ENCODE data around the gene AVPI1.
"Not testable (repeated sequence)": the region's sequence is repeated elsewhere in the genome, so short reads cannot be mapped to it uniquely, and the experiment has no call there.

Gene AVPI1

GRCh38 chr10:97682042-97682441, 5.0 kb downstream of the AVPI1 start:
- no peak for DNase-seq

GRCh38 chr10:97679594-97679993, 7.4 kb downstream of the AVPI1 start:
- no peak for DNase-seq

GRCh38 chr10:97676770-97677581, 10.1 kb downstream of the AVPI1 start:
- DNase-seq: no peak

- DNase-seq: no peak
These were observed 11.8 kb downstream of the AVPI1 start for GRCh38 chr10:97675222-97675621.

GRCh38 chr10:97673736-97674525, 13.1 kb downstream of the AVPI1 start:
- DNase-seq: no peak

GRCh38 chr10:97669571-97669970, 17.5 kb downstream of the AVPI1 start:
- no peak for DNase-seq

GRCh38 chr10:97667463-97667862, 19.6 kb downstream of the AVPI1 start:
- DNase-seq: no peak

- no peak for DNase-seq
These were observed 20.0 kb downstream of the AVPI1 start for GRCh38 chr10:97666992-97667391.

- no peak for DNase-seq
These were observed 22.7 kb downstream of the AVPI1 start for GRCh38 chr10:97664282-97664850.

GRCh38 chr10:97659589-97659988, 27.5 kb downstream of the AVPI1 start:
- no peak for DNase-seq

GRCh38 chr10:97656777-97657176, 30.3 kb downstream of the AVPI1 start:
- DNase-seq: no peak

GRCh38 chr10:97651773-97652172, 35.3 kb downstream of the AVPI1 start:
- DNase-seq: no peak

- DNase-seq: no peak
These were observed 36.3 kb downstream of the AVPI1 start for GRCh38 chr10:97650726-97651125.

GRCh38 chr10:97649405-97649750, 37.7 kb downstream of the AVPI1 start:
- not testable (repeated sequence) for DNase-seq

GRCh38 chr10:97648562-97649404, 38.3 kb downstream of the AVPI1 start:
- DNase-seq: no peak

- DNase-seq: no peak
These were observed 39.5 kb downstream of the AVPI1 start for GRCh38 chr10:97647556-97647955.

GRCh38 chr10:97644936-97645335, 42.1 kb downstream of the AVPI1 start:
- no peak for DNase-seq

- no peak for DNase-seq
These were observed 43.5 kb downstream of the AVPI1 start for GRCh38 chr10:97643441-97643985.

GRCh38 chr10:97642471-97643159, 44.4 kb downstream of the AVPI1 start:
- DNase-seq: not testable (repeated sequence)

- DNase-seq: no peak
These were observed 45.9 kb downstream of the AVPI1 start for GRCh38 chr10:97640868-97641811.
